Nephron (organoid): ENCODE measurements around the gene NSMCE4A.
"Not testable (repeated sequence)": the region's sequence is repeated elsewhere in the genome, so short reads cannot be mapped to it uniquely, and the experiment has no call there.

Source experiments
- H3K27ac Mint-ChIP-seq, 3 experiments: 2 replicates each; pipeline ENCODE4 v1.8.0; 2020; ENCODE audit warnings: mixed read lengths in 3 of 3, mild to moderate bottlenecking in 2 of 3, moderate library complexity in 1 of 3
- H3K27me3 Mint-ChIP-seq: 2 replicates; pipeline ENCODE4 v1.8.0; 2021; ENCODE audit warnings: low read depth, mild to moderate bottlenecking, moderate library complexity, mixed read lengths
- H3K36me3 Mint-ChIP-seq: 2 replicates; pipeline ENCODE4 v1.8.0; 2020; ENCODE audit warnings: low read depth, mixed read lengths
- H3K4me1 Mint-ChIP-seq: 2 replicates; pipeline ENCODE4 v1.8.0; 2020; ENCODE audit warnings: mixed read lengths
- H3K4me3 Mint-ChIP-seq, 3 experiments: 2 replicates each; pipeline ENCODE4 v1.8.0; 2020; ENCODE audit warnings: mild to moderate bottlenecking in 3 of 3, mixed read lengths in 3 of 3, moderate library complexity in 2 of 3
- H3K9me3 Mint-ChIP-seq: 2 replicates; pipeline ENCODE4 v1.8.0; 2020; ENCODE audit warnings: mixed read lengths
- TF ChIP-seq, protein P1 (sequence below), 3 experiments: fragments of 200-600 bp; sonication (generic); IDR thresholded peaks; one replicate each; pipeline ENCODE4 v1.5.0; 2021; ENCODE audit warnings: antibody characterized with exemption in 3 of 3; ENCODE audit not compliant: unreplicated experiment in 3 of 3

The NSMCE4A gene

DNA sequence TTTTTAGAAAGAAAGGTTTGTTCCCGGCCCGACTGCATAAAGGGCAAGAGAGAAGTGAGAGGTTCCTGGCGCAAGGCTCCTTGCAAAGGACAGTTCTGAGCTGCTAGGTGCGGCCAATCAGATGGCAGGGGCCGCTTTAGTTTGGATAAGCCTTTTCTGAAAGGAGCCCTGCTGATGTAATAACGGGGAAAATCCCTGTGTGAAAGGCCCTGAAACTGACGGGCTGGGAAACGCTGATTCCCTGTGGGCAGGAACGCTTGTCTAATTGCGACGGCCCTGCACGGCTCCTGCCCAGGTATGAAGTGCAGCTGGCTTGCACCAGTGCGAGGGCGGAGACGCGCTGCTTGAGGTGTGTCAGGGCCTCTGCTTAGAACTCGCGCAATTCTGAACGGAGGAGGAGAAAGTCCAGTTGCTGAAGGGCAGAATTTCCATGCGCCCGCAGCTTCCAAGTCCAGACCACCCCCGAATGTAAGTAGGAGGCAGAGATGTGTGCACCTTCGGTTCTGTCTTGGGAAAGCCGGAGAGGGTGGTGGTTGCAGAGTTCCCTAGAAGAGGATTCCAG lies 44.5 kb upstream of the NSMCE4A start:
- no peaks in the 10 kb centered on the region for H3K36me3 Mint-ChIP-seq
- TF ChIP-seq, protein P1, sequence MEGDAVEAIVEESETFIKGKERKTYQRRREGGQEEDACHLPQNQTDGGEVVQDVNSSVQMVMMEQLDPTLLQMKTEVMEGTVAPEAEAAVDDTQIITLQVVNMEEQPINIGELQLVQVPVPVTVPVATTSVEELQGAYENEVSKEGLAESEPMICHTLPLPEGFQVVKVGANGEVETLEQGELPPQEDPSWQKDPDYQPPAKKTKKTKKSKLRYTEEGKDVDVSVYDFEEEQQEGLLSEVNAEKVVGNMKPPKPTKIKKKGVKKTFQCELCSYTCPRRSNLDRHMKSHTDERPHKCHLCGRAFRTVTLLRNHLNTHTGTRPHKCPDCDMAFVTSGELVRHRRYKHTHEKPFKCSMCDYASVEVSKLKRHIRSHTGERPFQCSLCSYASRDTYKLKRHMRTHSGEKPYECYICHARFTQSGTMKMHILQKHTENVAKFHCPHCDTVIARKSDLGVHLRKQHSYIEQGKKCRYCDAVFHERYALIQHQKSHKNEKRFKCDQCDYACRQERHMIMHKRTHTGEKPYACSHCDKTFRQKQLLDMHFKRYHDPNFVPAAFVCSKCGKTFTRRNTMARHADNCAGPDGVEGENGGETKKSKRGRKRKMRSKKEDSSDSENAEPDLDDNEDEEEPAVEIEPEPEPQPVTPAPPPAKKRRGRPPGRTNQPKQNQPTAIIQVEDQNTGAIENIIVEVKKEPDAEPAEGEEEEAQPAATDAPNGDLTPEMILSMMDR (IDR thresholded peaks at IDR 0.05; ENCODE audit: unreplicated experiment in 3 of 3) = no peak
- H3K27me3 Mint-ChIP-seq = peaks cover 17% of the 10 kb centered on the region
- H3K27ac Mint-ChIP-seq = peak overlapping the region; percentile 86
- H3K4me1 Mint-ChIP-seq = peaks cover 9% of the 10 kb centered on the region
- H3K4me3 Mint-ChIP-seq = peak overlapping the region; percentile 59 to 70 (median 61)
- no peaks in the 10 kb centered on the region for H3K9me3 Mint-ChIP-seq

DNA sequence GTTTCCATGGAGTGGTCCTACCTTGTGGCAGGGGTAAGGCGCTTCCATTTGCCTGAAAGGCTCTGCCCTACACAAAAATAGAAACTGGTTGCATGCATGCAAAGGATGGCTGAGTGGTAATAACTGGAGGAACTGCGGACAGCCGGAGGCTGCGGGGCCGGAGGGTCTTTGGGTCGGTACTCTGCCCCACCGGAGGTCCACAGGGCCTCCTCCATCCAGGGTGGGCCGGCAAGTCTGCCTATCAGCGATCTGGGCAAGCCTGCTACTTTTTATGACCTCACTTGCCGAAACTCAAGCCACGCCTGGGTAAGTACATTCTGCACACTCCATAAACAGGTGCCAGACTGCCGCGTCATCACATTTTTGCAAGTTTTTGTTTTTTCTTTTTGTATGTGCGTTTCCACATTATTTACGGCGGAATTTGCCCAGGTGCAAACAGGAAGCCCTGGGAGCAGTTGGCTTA lies 44.0 kb upstream of the NSMCE4A start:
- peak overlapping the region; percentile 30 to 61 (median 57) for H3K4me3 Mint-ChIP-seq
- H3K27ac Mint-ChIP-seq = peak overlapping the region; percentile 50 to 86 (median 86)
- no peaks in the 10 kb centered on the region for H3K36me3 Mint-ChIP-seq
- H3K4me1 Mint-ChIP-seq = peaks cover 9% of the 10 kb centered on the region
- H3K27me3 Mint-ChIP-seq = peaks cover 12% of the 10 kb centered on the region
- no peaks in the 10 kb centered on the region for H3K9me3 Mint-ChIP-seq
- TF ChIP-seq, protein P1 (IDR thresholded peaks at IDR 0.05; ENCODE audit: unreplicated experiment in 3 of 3) = no peak

DNA sequence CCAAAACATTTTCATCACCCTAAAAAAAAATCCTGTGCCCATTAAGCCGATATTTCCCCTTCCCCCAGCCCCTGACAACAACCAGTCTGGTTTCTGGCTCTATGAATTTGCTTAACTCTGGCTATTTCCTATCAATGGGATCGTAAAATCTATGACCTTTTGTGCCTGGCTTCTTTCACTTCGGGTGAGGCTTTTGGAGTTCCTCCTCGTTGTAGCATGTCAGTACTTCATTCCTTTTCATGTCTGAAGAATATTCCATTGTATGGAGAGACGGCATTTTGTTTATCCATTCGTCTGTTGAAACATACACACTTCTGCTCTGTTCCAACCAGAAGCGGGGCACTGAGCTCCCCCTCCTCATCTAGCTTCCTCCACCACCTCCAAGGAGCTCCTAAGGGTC lies 43.5 kb upstream of the NSMCE4A start:
- H3K4me3 Mint-ChIP-seq = no peak overlapping the region
- H3K27ac Mint-ChIP-seq = peak overlapping the region in 2 of 3 experiments; percentile 86
- peaks cover 12% of the 10 kb centered on the region for H3K27me3 Mint-ChIP-seq
- peaks cover 9% of the 10 kb centered on the region for H3K4me1 Mint-ChIP-seq
- TF ChIP-seq, protein P1 (IDR thresholded peaks at IDR 0.05; ENCODE audit: unreplicated experiment in 3 of 3) = no peak
- H3K9me3 Mint-ChIP-seq = no peaks in the 10 kb centered on the region
- H3K36me3 Mint-ChIP-seq = no peaks in the 10 kb centered on the region

DNA sequence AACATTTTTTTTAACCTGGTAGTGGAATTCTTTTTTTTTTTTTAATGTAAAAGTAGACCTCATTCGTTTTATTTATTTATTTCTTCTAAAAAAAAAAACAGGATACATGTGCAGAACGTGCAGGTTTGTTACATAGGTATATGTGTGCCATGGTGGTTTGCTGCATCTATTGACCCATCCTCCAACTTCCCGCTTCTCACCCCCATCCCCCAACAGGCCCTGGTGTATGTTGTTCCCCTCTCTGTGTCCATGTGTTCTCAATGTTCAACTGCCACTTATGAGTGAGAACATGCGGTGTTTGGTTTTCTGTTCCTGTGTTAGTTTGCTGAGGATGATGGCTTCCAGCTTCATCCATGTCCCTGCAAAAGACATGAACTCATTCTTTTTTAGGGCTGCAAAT lies 42.9 kb upstream of the NSMCE4A start:
- not testable (repeated sequence) for H3K4me1 Mint-ChIP-seq, H3K36me3 Mint-ChIP-seq, H3K9me3 Mint-ChIP-seq, H3K4me3 Mint-ChIP-seq, H3K27ac Mint-ChIP-seq
- peaks cover 12% of the 10 kb centered on the region for H3K27me3 Mint-ChIP-seq

DNA sequence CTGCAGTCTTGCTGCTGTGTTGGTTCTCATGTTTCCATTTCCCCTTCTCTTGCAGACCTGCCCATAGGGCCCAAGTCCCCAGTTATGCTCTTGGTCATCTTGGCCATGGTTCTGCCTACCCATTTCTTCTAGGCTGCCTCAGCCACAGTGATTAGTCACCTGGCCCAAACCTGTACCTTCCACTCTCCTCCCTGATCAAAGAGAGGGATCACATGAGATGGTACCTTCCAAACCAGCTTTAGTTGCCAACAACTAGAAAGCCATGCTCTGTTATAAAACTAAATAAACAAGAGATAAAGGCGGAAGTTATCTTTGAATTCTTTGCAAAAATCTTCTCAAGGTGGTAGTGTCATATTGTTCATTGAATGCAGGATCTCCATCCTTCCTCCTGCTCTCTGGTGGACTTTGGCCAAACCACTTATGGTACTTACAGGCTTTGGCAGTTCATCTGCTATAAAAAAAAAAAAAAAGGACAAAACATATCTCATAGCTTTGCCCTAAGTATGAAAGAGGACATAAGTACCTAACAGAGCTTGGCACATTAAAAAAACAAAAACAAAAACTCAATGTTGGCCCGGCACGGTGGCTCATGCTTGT lies 39.7 kb upstream of the NSMCE4A start:
- no peaks in the 10 kb centered on the region for H3K9me3 Mint-ChIP-seq
- H3K27ac Mint-ChIP-seq = no peak overlapping the region
- H3K4me3 Mint-ChIP-seq = no peak overlapping the region
- no peaks in the 10 kb centered on the region for H3K36me3 Mint-ChIP-seq
- H3K27me3 Mint-ChIP-seq = peaks cover 5% of the 10 kb centered on the region
- TF ChIP-seq, protein P1 (IDR thresholded peaks at IDR 0.05; ENCODE audit: unreplicated experiment in 3 of 3) = no peak
- peaks cover 9% of the 10 kb centered on the region for H3K4me1 Mint-ChIP-seq

DNA sequence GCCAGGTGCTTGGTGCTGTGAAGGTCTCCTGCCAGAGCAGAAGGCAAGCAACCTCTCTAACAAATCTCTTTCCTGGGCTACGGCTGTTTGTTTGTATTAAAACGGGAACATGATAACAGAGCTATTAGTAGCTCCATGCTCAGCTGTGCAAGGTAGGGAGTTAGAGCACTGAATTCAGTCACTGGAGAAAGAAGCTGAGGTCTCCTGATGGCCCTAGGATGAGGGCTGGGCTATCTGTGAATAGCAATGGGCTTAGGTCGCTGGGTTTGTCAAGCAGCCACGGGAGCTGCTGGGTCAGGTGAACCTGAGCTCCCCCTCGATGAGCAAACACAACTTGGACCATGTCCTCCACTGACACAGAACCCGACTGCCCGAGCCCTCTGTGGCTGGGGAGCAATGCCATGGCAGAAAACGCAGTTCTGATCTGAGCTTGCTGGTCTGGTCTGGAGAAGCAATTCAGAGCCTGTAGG lies 38.3 kb upstream of the NSMCE4A start:
- no peaks in the 10 kb centered on the region for H3K36me3 Mint-ChIP-seq
- H3K4me3 Mint-ChIP-seq = no peak overlapping the region
- no peaks in the 10 kb centered on the region for H3K4me1 Mint-ChIP-seq
- no peaks in the 10 kb centered on the region for H3K9me3 Mint-ChIP-seq
- peaks cover under 1% of the 10 kb centered on the region for H3K27me3 Mint-ChIP-seq
- no peak overlapping the region for H3K27ac Mint-ChIP-seq
- TF ChIP-seq, protein P1 (IDR thresholded peaks at IDR 0.05; ENCODE audit: unreplicated experiment in 3 of 3) = no peak
